HepG2 (cell line): ENCODE data around the gene LRRC8C.

Source experiments
- BHLHE40 ChIP-seq: IDR thresholded peaks from 2 replicates; pipeline ENCODE4 v1.6.1; 2011; ENCODE audit warnings: low read length, improper control_type of control experiment
- DR1 ChIP-seq: sonication (generic); formaldehyde crosslinking; IDR thresholded peaks from 2 replicates; pipeline ENCODE4 v1.8.0; 2021; ENCODE audit warnings: mild to moderate bottlenecking, missing genetic modification reagents, inconsistent platforms
- SRSF9 ChIP-seq: fragments of 200-400 bp; formaldehyde crosslinking; IDR thresholded peaks from 2 replicates; pipeline ENCODE4 v1.6.1; 2018; ENCODE audit warnings: borderline replicate concordance, mild to moderate bottlenecking, low read depth, low read length; ENCODE audit not compliant: insufficient read depth, poor library complexity, severe bottlenecking
- STAG1 ChIP-seq: sonication (generic); formaldehyde crosslinking; IDR thresholded peaks from 2 replicates; pipeline ENCODE4 v1.4.0; 2020; ENCODE audit warnings: missing genetic modification reagents
- ZNF512 ChIP-seq: sonication (generic); formaldehyde crosslinking; IDR thresholded peaks from 2 replicates; pipeline ENCODE4 v1.4.0; 2020; ENCODE audit warnings: mild to moderate bottlenecking, missing genetic modification reagents
- ZSCAN30 ChIP-seq: sonication (generic); formaldehyde crosslinking; IDR thresholded peaks from 2 replicates; pipeline ENCODE4 v1.5.0; 2020; ENCODE audit warnings: mild to moderate bottlenecking, missing genetic modification reagents

GRCh38 chr1:89666640-89667039 is 33.7 kb downstream of the LRRC8C start:
- TF ChIP-seq STAG1 (CRISPR knock-in tag): no peak
- TF ChIP-seq BHLHE40: no peak
- TF ChIP-seq DR1 (CRISPR knock-in tag): no peak
- no peak for TF ChIP-seq ZNF512 (CRISPR knock-in tag)
- TF ChIP-seq ZSCAN30 (CRISPR knock-in tag): no peak
- no peak for TF ChIP-seq SRSF9
